GM18861 (cell line): ENCODE results near the gene FOCAD.
"Not testable (repeated sequence)": the region's sequence is repeated elsewhere in the genome, so short reads cannot be mapped to it uniquely, and the experiment has no call there.

Experiments used
- ATAC-seq: cut with Tn5 transposase; IDR thresholded peaks from one replicate; pipeline ENCODE4 v1.9.1; 2021; ENCODE audit not compliant: unreplicated experiment

Gene FOCAD

GRCh38 chr9:20945269-20945668, 261.2 kb downstream of the FOCAD start:
- no peak for ATAC-seq

- no peak for ATAC-seq
These were observed 261.8 kb downstream of the FOCAD start for GRCh38 chr9:20945856-20946255.

- ATAC-seq = no peak
These were observed 264.6 kb downstream of the FOCAD start for GRCh38 chr9:20948703-20949102.

GRCh38 chr9:20950707-20951106, 266.6 kb downstream of the FOCAD start:
- ATAC-seq = no peak

- no peak for ATAC-seq
These were observed 278.6 kb downstream of the FOCAD start for GRCh38 chr9:20962536-20963225.

- ATAC-seq = no peak
These were observed 288.6 kb downstream of the FOCAD start for GRCh38 chr9:20972684-20973083.

- ATAC-seq = not testable (repeated sequence)
These were observed 289.3 kb downstream of the FOCAD start for GRCh38 chr9:20973246-20973947.

- ATAC-seq = not testable (repeated sequence)
These were observed 290.3 kb downstream of the FOCAD start for GRCh38 chr9:20974191-20974938.

GRCh38 chr9:20978249-20978648, 294.2 kb downstream of the FOCAD start:
- ATAC-seq = no peak

GRCh38 chr9:20980832-20981455, 296.9 kb downstream of the FOCAD start:
- peak; percentile 65 for ATAC-seq

GRCh38 chr9:20981486-20981885, 297.4 kb downstream of the FOCAD start:
- no peak for ATAC-seq

- no peak for ATAC-seq
These were observed 300.4 kb downstream of the FOCAD start for GRCh38 chr9:20984506-20984905.

- ATAC-seq = no peak
These were observed 302.0 kb downstream of the FOCAD start for GRCh38 chr9:20985851-20986600.

- no peak for ATAC-seq
These were observed 303.5 kb downstream of the FOCAD start for GRCh38 chr9:20987521-20987920.

- no peak for ATAC-seq
These were observed 304.0 kb downstream of the FOCAD start for GRCh38 chr9:20988061-20988460.

- ATAC-seq = no peak
These were observed 304.7 kb downstream of the FOCAD start for GRCh38 chr9:20988671-20989315.

- ATAC-seq = no peak
These were observed 305.9 kb downstream of the FOCAD start for GRCh38 chr9:20989923-20990341.

GRCh38 chr9:20990867-20991266, 306.8 kb downstream of the FOCAD start:
- ATAC-seq = no peak

GRCh38 chr9:20994486-20994885, 310.4 kb downstream of the FOCAD start:
- no peak for ATAC-seq

GRCh38 chr9:20995616-20996015, 311.6 kb downstream of the FOCAD start:
- ATAC-seq = no peak
